PC-3 (cell line): ENCODE measurements around the gene PLCL1. TPM values are rescaled to one million over a fixed set of nuclear protein-coding genes. Genes with fewer than 3 reads are reported as not detected.

ENCODE experiments used
- ATAC-seq: fragments of 200-7000 bp; cut with Tn5 transposase; 2 replicates; pipeline ENCODE4 v1.9.1; 2020; ENCODE audit warnings: mild to moderate bottlenecking, moderate library complexity
- BruUV-seq: library from RNA; stranded (reverse); fragments of 400-500 nt; replicated peaks from 2 replicates; lab custom pipeline; 2021; lab: Mats Ljungman, UMichigan
- CTCF ChIA-PET: fragments of 300-600 bp; sonication (Branson Sonifier 250); formaldehyde crosslinking; loops from one replicate; lab custom pipeline; 2022; ENCODE audit warnings: antibody characterized with exemption; lab: Charles Lee
- POLR2A ChIA-PET: fragments of 300-600 bp; sonication (Branson Sonifier 250); formaldehyde crosslinking; loops from one replicate; lab custom pipeline; 2022; ENCODE audit warnings: antibody characterized with exemption; ENCODE audit not compliant: unreplicated experiment; lab: Charles Lee
- DNase-seq: peaks from one replicate; pipeline ENCODE4 v3.0.0-alpha.2; 2015
- H2AFZ ChIP-seq: fragments of 300-600 bp; sonication (generic); 2 replicates; pipeline ENCODE4 v1.6.0; 2016; ENCODE audit warnings: antibody characterized with exemption, low read length
- H3F3A ChIP-seq: fragments of 300-600 bp; sonication (generic); one replicate; pipeline ENCODE4 v1.6.0; 2017; ENCODE audit warnings: antibody characterized with exemption, low read length, control low read depth, mild to moderate bottlenecking; ENCODE audit not compliant: unreplicated experiment
- H3K27ac ChIP-seq: fragments of 300-600 bp; sonication (generic); 2 replicates; pipeline ENCODE4 v1.5.1; 2016; ENCODE audit warnings: mild to moderate bottlenecking, low read length
- H3K27me3 ChIP-seq: fragments of 300-600 bp; sonication (generic); 2 replicates; pipeline ENCODE4 v1.6.1; 2016; ENCODE audit warnings: low read length, mixed read lengths
- H3K36me3 ChIP-seq: fragments of 300-600 bp; sonication (generic); 2 replicates; pipeline ENCODE4 v1.6.1; 2016; ENCODE audit warnings: low read depth, mixed run types, low read length, mixed read lengths
- H3K4me1 ChIP-seq: fragments of 300-600 bp; sonication (generic); 2 replicates; pipeline ENCODE4 v1.5.1; 2016; ENCODE audit warnings: low read length; ENCODE audit not compliant: insufficient read depth
- H3K4me2 ChIP-seq: fragments of 300-600 bp; sonication (generic); 2 replicates; pipeline ENCODE4 v1.6.0; 2016; ENCODE audit warnings: low read length
- H3K4me3 ChIP-seq: fragments of 300-600 bp; sonication (generic); 2 replicates; pipeline ENCODE4 v1.5.1; 2016; ENCODE audit warnings: mild to moderate bottlenecking, low read length, mixed read lengths
- H3K79me2 ChIP-seq: fragments of 300-600 bp; sonication (generic); 2 replicates; pipeline ENCODE4 v1.6.1; 2017; ENCODE audit warnings: low read length, mixed read lengths
- H3K9ac ChIP-seq: fragments of 300-600 bp; sonication (generic); 2 replicates; pipeline ENCODE4 v1.6.0; 2016; ENCODE audit warnings: mild to moderate bottlenecking, low read length
- H3K9me2 ChIP-seq: fragments of 300-600 bp; sonication (generic); replicated peaks from 2 replicates; pipeline ENCODE4 v1.6.1; 2016; ENCODE audit warnings: mixed run types, low read length, mixed read lengths
- H3K9me3 ChIP-seq: fragments of 300-600 bp; sonication (generic); 2 replicates; pipeline ENCODE4 v1.6.1; 2016; ENCODE audit warnings: low read length, mixed read lengths
- H4K20me1 ChIP-seq: fragments of 300-600 bp; sonication (generic); 2 replicates; pipeline ENCODE4 v1.6.1; 2016; ENCODE audit warnings: low read length, mixed read lengths
- CTCF ChIP-seq: fragments of 300-600 bp; sonication (generic); conservative IDR thresholded peaks from 2 replicates; pipeline ENCODE4 v1.5.1; 2017; ENCODE audit warnings: antibody characterized with exemption, low read depth, mild to moderate bottlenecking, low read length
- EZH2 ChIP-seq: fragments of 300-600 bp; sonication (generic); IDR thresholded peaks from one replicate; pipeline ENCODE4 v1.6.1; 2017; ENCODE audit warnings: antibody characterized with exemption, mild to moderate bottlenecking, low read length; ENCODE audit not compliant: unreplicated experiment
- EZH2phosphoT487 ChIP-seq: fragments of 300-600 bp; sonication (generic); IDR thresholded peaks from 2 replicates; pipeline ENCODE4 v1.6.1; 2018; ENCODE audit warnings: mild to moderate bottlenecking, antibody characterized with exemption, low read length, borderline replicate concordance
- intact Hi-C: fragments of 100-400 bp; cut with micrococcal nuclease; formaldehyde crosslinking; loops from 2 replicates; pipeline ENCODE4 v1.9.0; 2023
- total RNA-seq: library from RNA; depleted of rRNA; stranded (reverse); fragments of >200 nt; gene quantifications from 2 replicates; pipeline ENCODE4 v1.2.3, GENCODE V29; 2014

PLCL1 gene
- total RNA-seq, 1 experiment from 2014 or later: not detected

- no peak for DNase-seq
- H3K9me3 ChIP-seq: no peaks in the 10 kb centered on the region
Measured at GRCh38 chr2:197890168-197890567, 85.8 kb downstream of the PLCL1 start.

GRCh38 chr2:197891897-197892442 lies 87.6 kb downstream of the PLCL1 start:
- no TSS peak for BruUV-seq
- POLR2A ChIA-PET: no interaction called here
- intact Hi-C loops: no loop called here
- 0 out of 2 replicates have a peak, but pooled peaks cover 7% of the 10 kb centered on the region for H3K27me3 ChIP-seq
- DNase-seq (no peak), ATAC-seq (no peak)
- no peaks in the 10 kb centered on the region for H3K9me2 ChIP-seq
- H3K9me3 ChIP-seq: no peaks in the 10 kb centered on the region
- TF ChIP-seq EZH2phosphoT487 (no peak), CTCF (no peak), EZH2 (no peak)
- no peaks in the 10 kb centered on the region for H3K36me3 ChIP-seq
- no peaks in the 10 kb centered on the region for H3K4me1 ChIP-seq
- CTCF ChIA-PET: no interaction called here
- H3K4me3 ChIP-seq: no peak overlapping the region
- no peaks in the 10 kb centered on the region for H3F3A ChIP-seq
- H2AFZ ChIP-seq: no peak overlapping the region
- H3K9ac ChIP-seq: no peak overlapping the region
- H3K27ac ChIP-seq: no peak overlapping the region
- no peak overlapping the region for H3K4me2 ChIP-seq
- no peaks in the 10 kb centered on the region for H3K79me2 ChIP-seq
- H4K20me1 ChIP-seq: no peaks in the 10 kb centered on the region

More at GRCh38 chr2:197890168-197890567, 85.8 kb downstream of the PLCL1 start:
- TF ChIP-seq EZH2 (no peak), CTCF (no peak), EZH2phosphoT487 (no peak)
- ChIA-PET CTCF (no interaction called here), POLR2A (no interaction called here)
- Histone ChIP-seq H3K9me2 (no peaks in the 10 kb centered on the region), H4K20me1 (no peaks in the 10 kb centered on the region), H2AFZ (no peak overlapping the region), H3K4me3 (no peak overlapping the region), H3K36me3 (no peaks in the 10 kb centered on the region), H3K27me3 (0 out of 2 replicates have a peak, but pooled peaks cover 7% of the 10 kb centered on the region), H3K9ac (no peak overlapping the region), H3K4me2 (no peak overlapping the region), H3K4me1 (no peaks in the 10 kb centered on the region), H3K27ac (no peak overlapping the region), H3F3A (no peaks in the 10 kb centered on the region), H3K79me2 (no peaks in the 10 kb centered on the region)
- no peak for ATAC-seq
- BruUV-seq: no TSS peak
- intact Hi-C loops: no loop called here

- Histone ChIP-seq H3K9me2 (no peaks in the 10 kb centered on the region), H2AFZ (no peak overlapping the region), H3K9me3 (no peaks in the 10 kb centered on the region), H3K36me3 (no peaks in the 10 kb centered on the region), H3K27me3 (peaks cover 11% of the 10 kb centered on the region), H3K79me2 (no peaks in the 10 kb centered on the region), H4K20me1 (no peaks in the 10 kb centered on the region), H3K4me2 (no peak overlapping the region), H3K27ac (no peak overlapping the region), H3K4me3 (no peak overlapping the region), H3K9ac (no peak overlapping the region), H3K4me1 (no peaks in the 10 kb centered on the region), H3F3A (no peaks in the 10 kb centered on the region)
- DNase-seq (no peak), ATAC-seq (no peak)
- POLR2A ChIA-PET: interaction anchor here (0.5 kb wide), 1 partner anchor 69 kb away, joined by 3 read pairs; no protein-coding TSS in a partner anchor
- TF ChIP-seq CTCF (no peak), EZH2phosphoT487 (no peak), EZH2 (no peak)
- intact Hi-C loops: no loop called here
- BruUV-seq: no TSS peak
- CTCF ChIA-PET: no interaction called here
Measured at GRCh38 chr2:197893403-197894177, 89.2 kb downstream of the PLCL1 start.
